OCI-LY3 (cell line): ENCODE measurements around the gene F5.

ENCODE experiments used
- CTCF ChIP-seq: fragments of 200-600, 300-600 bp; sonication (generic); IDR thresholded peaks from 2 replicates; pipeline ENCODE4 v1.5.1; 2014; ENCODE audit warnings: antibody characterized with exemption, low read length, low read depth
- EZH2phosphoT487 ChIP-seq: fragments of 200-600 bp; shearing (Covaris generic); IDR thresholded peaks from 2 replicates; pipeline ENCODE4 v1.6.1; 2018; ENCODE audit warnings: antibody characterized with exemption, mixed run types, low read depth

DNA sequence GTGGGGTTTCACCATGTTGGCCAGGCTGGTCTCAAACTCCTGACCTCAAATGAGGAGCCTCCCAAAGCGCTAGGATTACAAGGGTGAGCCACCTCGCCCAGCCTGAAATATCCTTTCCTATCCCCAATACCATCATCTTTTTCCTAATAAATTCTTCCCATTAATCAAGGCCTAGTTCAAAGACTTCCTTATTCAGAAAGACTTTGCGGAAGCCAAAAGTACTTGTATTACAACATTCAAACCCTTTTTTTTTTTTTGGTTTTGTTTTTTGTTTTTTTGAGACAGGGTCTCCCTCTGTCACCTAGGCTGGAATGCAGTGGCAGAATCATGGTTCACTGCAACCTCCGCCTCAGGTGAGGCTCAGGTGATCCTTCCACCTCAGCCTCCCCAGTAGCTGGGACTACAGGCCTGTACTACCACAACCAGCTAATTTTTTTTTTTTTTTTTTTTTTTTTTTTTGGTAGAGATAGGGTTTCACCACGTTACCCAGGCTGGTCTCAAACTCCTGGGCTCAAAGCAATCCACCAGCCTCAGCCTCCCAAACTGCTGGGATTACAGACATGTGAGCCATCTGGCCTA, 108.1 kb downstream of the F5 start:
- no peak for TF ChIP-seq CTCF
- TF ChIP-seq EZH2phosphoT487: no peak
